GM23248 (cell line): Measurements from ENCODE around the gene CCDC97. TPM values are rescaled to one million over a fixed set of nuclear protein-coding genes. Genes with fewer than 3 reads are reported as not detected.
A peak's percentile ranks its signal among the peaks of the same experiment; 100 is the strongest.

ENCODE experiments used
- DNase-seq: peaks from one replicate; pipeline ENCODE4 v3.0.0-alpha.2; 2015
- H2AFZ ChIP-seq: fragments of 200-600 bp; sonication (generic); 2 replicates; pipeline ENCODE4 v1.6.1; 2016; ENCODE audit warnings: antibody characterized with exemption
- H3F3A ChIP-seq: fragments of 200-600 bp; sonication (generic); 2 replicates; pipeline ENCODE4 v1.6.1; 2016; ENCODE audit warnings: mild to moderate bottlenecking, antibody characterized with exemption, mixed run types; ENCODE audit not compliant: insufficient read depth
- H3K27ac ChIP-seq: fragments of 200-600 bp; sonication (generic); 2 replicates; pipeline ENCODE4 v1.5.1; 2016; ENCODE audit warnings: mild to moderate bottlenecking
- H3K27me3 ChIP-seq: fragments of 200-600 bp; sonication (generic); replicated peaks from 2 replicates; pipeline ENCODE4 v1.6.1; 2016; ENCODE audit warnings: mild to moderate bottlenecking; ENCODE audit not compliant: insufficient read depth
- H3K36me3 ChIP-seq: fragments of 200-600 bp; sonication (generic); 2 replicates; pipeline ENCODE4 v1.6.1; 2016; ENCODE audit warnings: low read depth, mild to moderate bottlenecking
- H3K4me1 ChIP-seq: fragments of 200-600 bp; sonication (generic); 2 replicates; pipeline ENCODE4 v1.6.1; 2016; ENCODE audit warnings: mild to moderate bottlenecking; ENCODE audit not compliant: insufficient read depth
- H3K4me2 ChIP-seq: fragments of 200-600 bp; sonication (generic); one replicate; pipeline ENCODE4 v1.6.1; 2016; ENCODE audit warnings: mild to moderate bottlenecking; ENCODE audit not compliant: unreplicated experiment
- H3K4me3 ChIP-seq: fragments of 200-600 bp; sonication (generic); 2 replicates; pipeline ENCODE4 v1.5.1; 2016; ENCODE audit warnings: mild to moderate bottlenecking
- H3K79me2 ChIP-seq: fragments of 200-600 bp; sonication (generic); 2 replicates; pipeline ENCODE4 v1.6.1; 2016; ENCODE audit warnings: mild to moderate bottlenecking; ENCODE audit not compliant: insufficient read depth
- H3K9ac ChIP-seq: fragments of 200-600 bp; sonication (generic); 2 replicates; pipeline ENCODE4 v1.6.1; 2016; ENCODE audit warnings: mild to moderate bottlenecking
- H3K9me2 ChIP-seq: fragments of 200-600 bp; sonication (generic); 2 replicates; pipeline ENCODE4 v1.6.1; 2016; ENCODE audit warnings: mixed run types, mild to moderate bottlenecking, moderate library complexity; ENCODE audit not compliant: insufficient read depth
- H3K9me3 ChIP-seq: fragments of 200-600 bp; sonication (generic); one replicate; pipeline ENCODE4 v1.6.1; 2017; ENCODE audit warnings: low read depth
- H4K20me1 ChIP-seq: fragments of 200-600 bp; sonication (generic); 2 replicates; pipeline ENCODE4 v1.6.0; 2016; ENCODE audit not compliant: insufficient read depth
- EZH2 ChIP-seq: fragments of 200-600 bp; sonication (generic); IDR thresholded peaks from 2 replicates; pipeline ENCODE4 v1.6.1; 2018; ENCODE audit warnings: antibody characterized with exemption, mild to moderate bottlenecking; ENCODE audit not compliant: insufficient read depth, poor library complexity, severe bottlenecking
- EZH2phosphoT487 ChIP-seq: fragments of 200-600 bp; sonication (generic); IDR thresholded peaks from 2 replicates; pipeline ENCODE4 v1.6.1; 2018; ENCODE audit warnings: antibody characterized with exemption, moderate library complexity, mild to moderate bottlenecking, low read depth; ENCODE audit not compliant: insufficient read depth
- whole genome bisulfite sequencing, 2 experiments: methylation state at CpG; one replicate each; pipeline ENCODE4 v1.1.6; 2015 to 2017; ENCODE audit warnings: low lambda C conversion rate in 2 of 2, low coverage in 1 of 2; ENCODE audit errors: missing lambda C conversion rate in 2 of 2; 5-methylcytosine and 5-hydroxymethylcytosine counted together
- in situ Hi-C: fragments of 300-500 bp; cut with MboI; formaldehyde crosslinking; loops from 2 replicates; pipeline ENCODE4 v1.15.0; 2020
- polyA plus RNA-seq: library from polyadenylated mRNA; unstranded; fragments of >200 nt; fragmentation: Nextera tagmentation; extraction: Ambion mirVana; gene quantifications from 2 replicates; pipeline ENCODE4 v1.2.1, GENCODE V29; 2016
- total RNA-seq: library from RNA; depleted of rRNA; stranded (reverse); fragments of >200 nt; shearing (Covaris generic); gene quantifications from 2 replicates; pipeline ENCODE4 v1.2.3, GENCODE V29; 2014

The CCDC97 gene
- total and polyA plus RNA-seq, 2 experiments from 2014 or later: 5.2 to 12.3 TPM

- H3K36me3 ChIP-seq: peaks cover 3% of the 10 kb centered on the region; the same call in 1 of the 2 replicates
- TF ChIP-seq EZH2: no peak
- no peak for TF ChIP-seq EZH2phosphoT487
- H3F3A ChIP-seq: peaks cover 64% of the 10 kb centered on the region
- H4K20me1 ChIP-seq: no peaks in the 10 kb centered on the region
- no peak for DNase-seq
- H3K9me2 ChIP-seq: no peaks in the 10 kb centered on the region
- H3K27ac ChIP-seq: peak overlapping the region; percentile 100
- H3K79me2 ChIP-seq: peaks cover 13% of the 10 kb centered on the region
- WGBS, 2 experiments: 5 to 9% methylated on average over 6 to 10 of the region's 10 CpGs
- no peaks in the 10 kb centered on the region for H3K9me3 ChIP-seq
- H3K9ac ChIP-seq: peak overlapping the region; percentile 92
- in situ Hi-C loops: no loop called here
- H3K4me1 ChIP-seq: peaks cover 54% of the 10 kb centered on the region
- no peaks in the 10 kb centered on the region for H3K27me3 ChIP-seq
- H3K4me3 ChIP-seq: peak overlapping the region; percentile 46
- no peak overlapping the region for H2AFZ ChIP-seq
- peak overlapping the region; percentile 64 for H3K4me2 ChIP-seq
Measured at GRCh38 chr19:41325640-41325946, 15.6 kb downstream of the CCDC97 start.

- H3F3A ChIP-seq: peaks cover 59% of the 10 kb centered on the region
- peak overlapping the region; percentile 46 for H3K4me3 ChIP-seq
- no peaks in the 10 kb centered on the region for H3K9me2 ChIP-seq
- WGBS, 2 experiments: 16 to 25% methylated on average over 23 to 30 of the region's 30 CpGs
- in situ Hi-C loops: no loop called here
- no peaks in the 10 kb centered on the region for H4K20me1 ChIP-seq
- H3K9me3 ChIP-seq: no peaks in the 10 kb centered on the region
- peak overlapping the region; percentile 92 for H3K9ac ChIP-seq
- peak overlapping the region; percentile 100 for H3K27ac ChIP-seq
- peak overlapping the region; percentile 64 for H3K4me2 ChIP-seq
- H2AFZ ChIP-seq: no peak overlapping the region
- TF ChIP-seq EZH2phosphoT487: no peak
- TF ChIP-seq EZH2: no peak
- peaks cover 13% of the 10 kb centered on the region for H3K79me2 ChIP-seq
- H3K36me3 ChIP-seq: peaks cover 3% of the 10 kb centered on the region; the same call in 1 of the 2 replicates
- H3K27me3 ChIP-seq: no peaks in the 10 kb centered on the region
- DNase-seq: peak; percentile 81
- H3K4me1 ChIP-seq: peaks cover 54% of the 10 kb centered on the region
Measured at GRCh38 chr19:41325947-41326706, 16.2 kb downstream of the CCDC97 start.

GRCh38 chr19:41327076-41327575 lies 17.2 kb downstream of the CCDC97 start:
- Histone ChIP-seq H3F3A (peaks cover 53% of the 10 kb centered on the region), H3K4me2 (no peak overlapping the region), H3K9ac (peak overlapping the region; percentile 92), H3K9me2 (no peaks in the 10 kb centered on the region), H3K9me3 (no peaks in the 10 kb centered on the region), H3K36me3 (peaks cover 6% of the 10 kb centered on the region; the same call in 1 of the 2 replicates), H3K27ac (peak overlapping the region; percentile 100), H4K20me1 (no peaks in the 10 kb centered on the region), H3K4me1 (peaks cover 48% of the 10 kb centered on the region), H3K79me2 (peaks cover 15% of the 10 kb centered on the region), H2AFZ (no peak overlapping the region), H3K4me3 (no peak overlapping the region), H3K27me3 (no peaks in the 10 kb centered on the region)
- in situ Hi-C loops: no loop called here
- no peak for DNase-seq
- WGBS, 2 experiments: 63 to 75% methylated on average over 11 to 13 of the region's 13 CpGs
- TF ChIP-seq EZH2: no peak
- TF ChIP-seq EZH2phosphoT487: no peak

- H3K36me3 ChIP-seq: peaks cover 7% of the 10 kb centered on the region; the same call in 1 of the 2 replicates
- H3K79me2 ChIP-seq: peaks cover 20% of the 10 kb centered on the region
- H3K4me1 ChIP-seq: peaks cover 42% of the 10 kb centered on the region
- TF ChIP-seq EZH2: no peak
- no peak for TF ChIP-seq EZH2phosphoT487
- no peak overlapping the region for H3K4me3 ChIP-seq
- no peak overlapping the region for H3K4me2 ChIP-seq
- WGBS, 2 experiments: 76 to 83% methylated on average over 20 to 29 of the region's 33 CpGs
- in situ Hi-C loops: no loop called here
- peak; percentile 53 for DNase-seq
- no peaks in the 10 kb centered on the region for H3K9me2 ChIP-seq
- no peaks in the 10 kb centered on the region for H4K20me1 ChIP-seq
- no peak overlapping the region for H2AFZ ChIP-seq
- H3K27me3 ChIP-seq: no peaks in the 10 kb centered on the region
- no peak overlapping the region for H3K9ac ChIP-seq
- H3F3A ChIP-seq: peaks cover 53% of the 10 kb centered on the region
- H3K27ac ChIP-seq: peak overlapping the region; percentile 100
- H3K9me3 ChIP-seq: no peaks in the 10 kb centered on the region
Measured at GRCh38 chr19:41327576-41328156, 17.7 kb downstream of the CCDC97 start.
